B cell (primary cell): ENCODE measurements around the gene ERBIN.

Experiments
- CTCF ChIP-seq: fragments of 200-600 bp; IDR thresholded peaks from one replicate; pipeline ENCODE4 v1.8.0; 2022; ENCODE audit warnings: antibody characterized with exemption, mild to moderate bottlenecking
- EZH2 ChIP-seq: IDR thresholded peaks from 2 replicates; pipeline ENCODE4 v1.6.1; 2012; ENCODE audit warnings: borderline replicate concordance, low read depth, mild to moderate bottlenecking, moderate library complexity, low read length; ENCODE audit not compliant: insufficient read depth, poor library complexity, severe bottlenecking

GRCh38 chr5:66004216-66004615, 77.8 kb downstream of the ERBIN start:
- TF ChIP-seq CTCF: no peak
- TF ChIP-seq EZH2: no peak
